NCI-H460 (cell line): ENCODE data around the gene ALDH4A1. TPM values are rescaled to one million over a fixed set of nuclear protein-coding genes. Genes with fewer than 3 reads are reported as not detected.
"Not testable (repeated sequence)": the region's sequence is repeated elsewhere in the genome, so short reads cannot be mapped to it uniquely, and the experiment has no call there.

Experiments used
- DNase-seq: peaks from one replicate; pipeline ENCODE4 v3.0.0-alpha.2; 2016; ENCODE audit warnings: low read depth; ENCODE audit errors: extremely low read depth
- total RNA-seq: library from RNA; depleted of rRNA; stranded (reverse); fragments of >200 nt; shearing (Covaris generic); gene quantifications from 2 replicates; pipeline ENCODE4 v1.2.3, GENCODE V29; 2014

ALDH4A1 gene
- total RNA-seq, 1 experiment from 2014 or later, result 3.0 TPM

- DNase-seq, result no peak
Observed at GRCh38 chr1:18901952-18902522, 318 bp downstream of the ALDH4A1 start.

DNA sequence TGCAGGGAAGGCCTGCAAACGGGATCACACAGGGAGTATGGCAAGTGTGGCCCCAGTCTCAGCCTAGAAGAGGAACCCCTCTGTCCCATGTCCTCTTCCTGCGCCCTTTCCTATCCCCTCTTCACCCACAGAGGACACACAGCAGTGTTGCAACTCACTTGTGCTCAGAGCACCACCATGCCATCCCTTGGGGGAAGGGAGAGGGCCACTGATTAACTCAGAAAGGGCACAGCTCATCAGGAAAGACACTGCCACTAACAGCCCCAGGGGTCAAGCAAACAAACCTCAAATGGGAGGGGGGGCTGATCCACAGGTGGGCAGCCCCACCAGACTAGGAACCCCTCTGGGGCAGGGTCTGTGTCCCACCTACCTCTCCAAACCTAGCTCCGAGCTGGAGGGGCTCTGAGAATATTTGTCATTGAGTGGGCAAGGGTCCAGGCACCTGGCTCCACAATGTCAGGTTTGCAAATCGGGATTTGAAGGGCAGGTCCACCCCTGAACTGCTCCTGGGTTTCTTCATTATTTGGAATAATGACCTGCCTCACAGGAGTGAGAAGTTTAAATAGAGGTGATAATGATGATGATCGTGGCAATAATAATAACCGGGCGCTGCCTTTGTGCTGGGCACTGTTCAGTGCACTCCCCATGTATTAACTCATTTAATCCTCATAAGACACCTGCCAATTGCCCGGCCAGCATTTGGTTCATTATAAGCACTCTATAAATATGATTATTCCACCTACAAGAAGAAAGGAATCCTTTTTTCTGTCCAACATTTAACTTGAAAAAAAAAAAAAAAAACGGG is 1.0 kb downstream of the ALDH4A1 start:
- no peak for DNase-seq

- no peak for DNase-seq
Observed at GRCh38 chr1:18900303-18900841, 2.0 kb downstream of the ALDH4A1 start.

- no peak for DNase-seq
Observed at GRCh38 chr1:18899363-18900049, 2.8 kb downstream of the ALDH4A1 start.

GRCh38 chr1:18898567-18898966 is 3.8 kb downstream of the ALDH4A1 start:
- DNase-seq, result no peak

GRCh38 chr1:18895317-18895716 is 7.0 kb downstream of the ALDH4A1 start:
- no peak for DNase-seq

DNA sequence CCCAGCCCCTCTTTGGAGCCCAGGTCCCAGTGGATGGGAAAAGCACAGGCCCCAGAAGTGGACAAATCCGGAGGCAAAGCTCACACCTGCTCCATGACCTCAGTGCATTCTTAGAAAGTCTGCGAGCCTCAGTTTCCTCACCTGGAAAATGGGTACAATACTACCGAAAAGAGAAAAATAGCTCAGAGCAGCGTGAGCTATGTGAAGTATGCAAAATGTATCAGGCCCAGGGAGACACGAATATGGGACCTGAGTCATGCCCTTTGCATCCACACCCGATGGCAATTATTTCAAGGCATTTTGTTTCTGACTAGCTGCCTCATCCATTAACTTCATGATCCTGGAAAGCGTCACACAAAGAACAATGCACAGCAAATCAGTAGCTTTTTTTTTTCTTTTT is 9.2 kb downstream of the ALDH4A1 start:
- DNase-seq, result no peak

- not testable (repeated sequence) for DNase-seq
Observed at GRCh38 chr1:18891858-18892257, 10.5 kb downstream of the ALDH4A1 start.

GRCh38 chr1:18891426-18891780 is 11.0 kb downstream of the ALDH4A1 start:
- DNase-seq, result no peak

DNA sequence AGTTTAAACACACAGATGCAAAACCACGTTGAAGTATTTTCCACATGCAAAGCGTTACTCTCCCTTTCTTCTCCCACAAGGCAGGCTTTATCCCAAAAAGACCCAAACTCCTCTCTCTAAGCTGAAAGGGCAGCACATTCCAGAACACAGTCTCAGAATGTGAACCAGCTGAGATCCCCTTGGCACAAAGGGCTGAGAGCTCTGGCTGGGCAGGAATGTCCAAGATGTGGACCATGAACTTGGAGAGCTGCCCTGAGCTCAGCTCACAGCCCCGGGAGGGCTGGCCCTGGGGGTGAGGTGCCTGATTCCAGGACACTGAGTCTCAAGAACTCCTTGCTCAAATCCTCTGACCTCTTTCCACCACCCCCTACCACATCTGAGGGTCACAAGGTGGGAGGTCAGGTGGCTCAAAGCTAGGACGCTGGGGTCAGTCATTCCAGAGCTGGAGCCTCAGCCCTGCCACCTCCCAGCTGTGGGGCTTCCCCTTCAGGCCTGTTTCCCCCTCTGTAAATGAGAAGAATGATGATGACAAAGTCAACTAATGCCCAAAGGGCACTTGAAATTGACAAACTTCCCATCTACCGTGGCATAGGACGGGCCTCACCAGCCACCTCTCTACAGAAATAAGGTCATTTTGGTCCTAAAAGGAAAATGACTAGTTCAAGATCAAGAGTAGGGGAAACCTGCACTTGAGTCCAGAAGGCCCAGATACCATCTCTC is 11.5 kb downstream of the ALDH4A1 start:
- no peak for DNase-seq

DNA sequence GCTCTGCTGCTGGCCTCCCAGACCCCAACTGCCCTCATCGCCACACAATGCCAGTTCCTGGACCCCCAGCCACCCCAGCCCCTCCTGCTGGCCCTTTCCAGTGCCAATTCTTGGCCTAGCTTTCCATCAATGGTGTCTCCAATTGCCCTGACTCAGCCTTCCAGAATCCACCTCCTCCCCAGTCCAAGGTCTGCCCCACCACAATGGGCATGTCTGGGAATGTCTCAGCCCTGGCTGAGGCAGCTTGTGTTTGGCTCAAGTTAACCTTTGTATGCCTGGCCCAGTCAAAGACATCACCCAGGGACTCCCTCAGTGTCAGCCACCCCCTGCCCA is 16.4 kb downstream of the ALDH4A1 start:
- no peak for DNase-seq

DNA sequence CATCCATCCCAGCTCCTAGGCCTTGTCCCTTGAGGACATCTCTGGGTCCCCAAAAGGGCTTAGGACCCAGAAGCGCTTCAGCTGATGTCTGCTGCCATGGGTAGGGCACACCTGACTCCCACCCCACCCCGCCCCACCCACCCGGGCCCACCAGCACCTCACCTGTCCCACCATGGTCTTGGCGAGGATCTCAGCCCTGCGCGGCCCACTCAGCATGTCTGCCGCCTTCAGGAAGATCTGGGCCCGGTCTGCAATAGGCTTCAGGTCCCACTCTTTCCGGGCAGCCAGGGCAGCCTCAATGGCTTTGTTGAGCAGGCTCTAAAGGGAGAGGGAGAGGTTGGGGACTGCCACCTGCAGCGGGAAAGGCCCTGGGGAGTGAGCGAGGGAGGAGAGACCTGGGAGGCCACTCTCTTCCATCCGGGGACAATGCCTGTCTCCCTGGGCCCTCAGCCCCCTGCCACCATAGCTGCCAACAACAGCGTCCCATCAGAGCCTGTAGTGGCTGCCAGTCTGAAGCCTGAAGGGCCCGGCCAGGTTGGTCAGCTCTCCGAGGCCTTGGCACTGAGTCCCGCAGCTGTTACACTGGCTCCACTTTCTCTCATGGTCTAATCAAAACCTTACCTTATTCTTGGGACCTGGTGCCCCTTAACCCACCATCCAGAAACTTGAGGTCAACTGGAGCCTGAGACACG is 16.9 kb downstream of the ALDH4A1 start:
- DNase-seq, result no peak

DNA sequence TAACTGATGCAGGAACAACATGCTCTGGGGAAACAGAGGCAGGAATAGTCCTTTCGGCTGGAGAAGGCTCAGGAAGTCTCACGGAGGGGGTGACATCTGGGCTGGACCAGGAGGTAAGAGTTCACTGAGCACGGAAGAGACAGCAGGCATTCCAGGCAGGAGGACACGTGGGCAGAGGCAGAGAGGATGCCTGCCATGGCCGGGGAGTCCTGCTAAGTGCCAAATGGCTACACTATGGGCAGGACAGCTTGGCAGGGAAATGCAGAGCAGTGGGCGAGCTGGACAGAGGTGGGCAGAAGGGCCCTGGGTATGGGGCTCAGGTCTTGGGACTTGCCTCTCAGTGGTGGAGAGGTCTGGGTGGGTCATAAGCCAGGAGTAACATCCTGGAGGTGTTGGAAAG is 17.6 kb downstream of the ALDH4A1 start:
- DNase-seq, result no peak

DNA sequence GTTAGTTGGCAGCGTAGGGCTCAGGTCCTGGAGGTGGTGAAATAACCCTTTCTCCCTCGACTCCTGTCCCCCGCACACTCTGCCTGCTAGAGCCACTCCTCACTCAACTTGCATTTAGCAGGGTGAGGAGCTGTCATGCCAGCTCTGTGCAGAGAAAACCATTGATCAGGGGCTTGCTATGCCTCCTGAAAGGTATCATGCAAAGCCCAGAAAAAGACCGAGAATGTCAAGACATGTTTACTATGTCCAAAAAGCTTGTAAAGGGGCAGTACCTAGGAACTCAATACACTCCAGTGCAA is 18.0 kb downstream of the ALDH4A1 start:
- DNase-seq, result no peak

GRCh38 chr1:18883636-18884418 is 18.5 kb downstream of the ALDH4A1 start:
- peak; percentile 50 for DNase-seq

GRCh38 chr1:18883079-18883478 is 19.3 kb downstream of the ALDH4A1 start:
- no peak for DNase-seq

GRCh38 chr1:18882486-18882885 is 19.9 kb downstream of the ALDH4A1 start:
- DNase-seq, result no peak

DNA sequence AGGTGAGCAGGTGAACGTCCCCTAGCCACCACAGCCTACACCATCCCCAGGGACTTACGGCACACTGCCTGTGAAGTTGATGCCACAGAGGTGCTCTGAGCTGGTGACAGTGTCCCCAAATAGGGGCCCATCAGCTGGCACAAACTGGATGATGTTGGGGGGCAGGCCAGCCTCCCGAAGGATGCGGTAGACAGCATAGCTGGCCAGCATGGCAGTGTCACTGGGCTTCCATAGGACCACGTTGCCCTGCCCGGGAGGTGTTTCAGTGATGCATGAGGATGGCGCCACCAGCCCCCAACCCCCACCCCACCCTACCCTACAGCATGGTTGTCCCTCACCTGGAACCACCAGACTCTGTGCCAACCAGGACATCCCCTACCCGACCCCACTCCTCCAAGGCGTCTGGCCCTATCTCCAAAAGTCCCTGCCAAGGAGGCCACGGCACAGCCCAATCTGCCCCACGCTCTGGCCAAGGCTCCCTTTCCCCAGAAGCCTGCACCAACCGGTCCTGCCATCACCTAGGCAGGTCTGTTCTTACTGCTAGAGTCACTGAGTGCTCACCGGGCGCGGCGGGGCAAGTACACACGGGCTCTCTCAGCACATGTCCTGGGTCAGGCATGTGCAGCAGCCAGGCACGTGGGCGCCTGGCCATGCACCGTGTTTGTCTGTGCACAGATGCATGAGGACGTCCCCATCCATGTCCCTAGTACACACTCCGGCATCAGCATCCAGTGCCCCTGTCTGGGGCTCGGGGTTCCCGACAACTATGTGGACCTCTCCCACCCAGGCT is 20.5 kb downstream of the ALDH4A1 start:
- DNase-seq, result no peak

DNA sequence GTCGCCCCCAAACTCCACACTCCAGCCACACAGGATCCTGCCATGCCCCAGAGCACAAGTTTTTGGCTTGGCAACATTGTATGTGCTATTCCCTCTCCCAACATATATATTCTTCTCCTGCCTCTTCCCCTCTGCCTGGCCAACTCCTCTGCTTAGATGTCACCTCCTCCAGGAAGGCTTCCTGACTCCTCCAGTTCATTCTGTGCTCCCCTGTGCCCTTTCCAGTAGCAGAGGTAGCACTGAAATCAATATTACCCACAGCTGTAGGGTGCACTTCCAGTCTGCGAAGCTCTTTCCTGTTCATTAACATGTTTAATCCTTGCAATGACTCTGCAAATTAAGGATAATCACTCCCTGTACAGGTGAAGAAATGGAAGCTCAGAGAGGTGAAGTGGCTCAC is 21.2 kb downstream of the ALDH4A1 start:
- DNase-seq, result no peak
